ENCODE measurements around the gene EXD1. TPM values are rescaled to one million over a fixed set of nuclear protein-coding genes. Genes with fewer than 3 reads are reported as not detected.

Gene EXD1
- total and polyA plus RNA-seq, 2 of the 13 experiments (the other 11 are each of a cell fraction or from before 2014, with no cell fraction given), result not detected

- TF ChIP-seq SNAI1 (CRISPR knock-in tag; IDR thresholded peaks at IDR 0.05; ENCODE audit: borderline replicate concordance) (peak; percentile 82; the same call in 1 of the 2 replicates), KDM4B (CRISPR knock-in tag; IDR thresholded peaks at IDR 0.05) (no peak; the same call in 1 of the 2 replicates), ZSCAN29 (CRISPR knock-in tag; conservative IDR thresholded peaks at IDR 0.05) (peak; percentile 72), MAF1 (CRISPR knock-in tag; IDR thresholded peaks at IDR 0.05; ENCODE audit: borderline replicate concordance) (peak; percentile 22; the same call in 1 of the 2 replicates), GLMP (CRISPR knock-in tag; IDR thresholded peaks at IDR 0.05; ENCODE audit: borderline replicate concordance) (no peak), CBFB (CRISPR knock-in tag; IDR thresholded peaks at IDR 0.05) (no peak; the same call in 1 of the 2 replicates), SP4 (CRISPR knock-in tag; IDR thresholded peaks at IDR 0.05) (peak; percentile 76), ZFYVE20 (CRISPR knock-in tag; IDR thresholded peaks at IDR 0.05; ENCODE audit: borderline replicate concordance, low read depth) (0 out of 2 replicates have a peak, but pooled peaks have one; percentile 78), HIC2 (CRISPR knock-in tag; IDR thresholded peaks at IDR 0.05; ENCODE audit: low read depth) (peak; percentile 15; the same call in 1 of the 2 replicates), IKZF1 (IDR thresholded peaks at IDR 0.05) (no peak), HDAC6 (IDR thresholded peaks at IDR 0.05; ENCODE audit: low read depth, low read length) (no peak), REL (CRISPR knock-in tag; conservative IDR thresholded peaks at IDR 0.05) (peak; percentile 71; the same call in 1 of the 2 replicates), ZNF839 (CRISPR knock-in tag; IDR thresholded peaks at IDR 0.05; ENCODE audit: borderline replicate concordance) (no peak), SALL1 (CRISPR knock-in tag; IDR thresholded peaks at IDR 0.05) (peak; percentile 92), SIX1 (CRISPR knock-in tag; IDR thresholded peaks at IDR 0.05; ENCODE audit: borderline replicate concordance) (peak; percentile 23; the same call in 1 of the 2 replicates), TRIM24 (CRISPR knock-in tag; IDR thresholded peaks at IDR 0.05) (no peak; the same call in 1 of the 2 replicates), NR2F1 (CRISPR knock-in tag; IDR thresholded peaks at IDR 0.05) (peak; percentile 65 to 72), ZNF670 (CRISPR knock-in tag; IDR thresholded peaks at IDR 0.05; ENCODE audit: borderline replicate concordance) (peak; percentile 93)
- TF ChIP-seq, protein P1, sequence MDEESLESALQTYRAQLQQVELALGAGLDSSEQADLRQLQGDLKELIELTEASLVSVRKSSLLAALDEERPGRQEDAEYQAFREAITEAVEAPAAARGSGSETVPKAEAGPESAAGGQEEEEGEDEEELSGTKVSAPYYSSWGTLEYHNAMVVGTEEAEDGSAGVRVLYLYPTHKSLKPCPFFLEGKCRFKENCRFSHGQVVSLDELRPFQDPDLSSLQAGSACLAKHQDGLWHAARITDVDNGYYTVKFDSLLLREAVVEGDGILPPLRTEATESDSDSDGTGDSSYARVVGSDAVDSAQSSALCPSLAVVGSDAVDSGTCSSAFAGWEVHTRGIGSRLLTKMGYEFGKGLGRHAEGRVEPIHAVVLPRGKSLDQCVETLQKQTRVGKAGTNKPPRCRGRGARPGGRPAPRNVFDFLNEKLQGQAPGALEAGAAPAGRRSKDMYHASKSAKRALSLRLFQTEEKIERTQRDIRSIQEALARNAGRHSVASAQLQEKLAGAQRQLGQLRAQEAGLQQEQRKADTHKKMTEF (CRISPR knock-in tag; IDR thresholded peaks at IDR 0.05), result peak; percentile 97
- TF ChIP-seq, protein P2, sequence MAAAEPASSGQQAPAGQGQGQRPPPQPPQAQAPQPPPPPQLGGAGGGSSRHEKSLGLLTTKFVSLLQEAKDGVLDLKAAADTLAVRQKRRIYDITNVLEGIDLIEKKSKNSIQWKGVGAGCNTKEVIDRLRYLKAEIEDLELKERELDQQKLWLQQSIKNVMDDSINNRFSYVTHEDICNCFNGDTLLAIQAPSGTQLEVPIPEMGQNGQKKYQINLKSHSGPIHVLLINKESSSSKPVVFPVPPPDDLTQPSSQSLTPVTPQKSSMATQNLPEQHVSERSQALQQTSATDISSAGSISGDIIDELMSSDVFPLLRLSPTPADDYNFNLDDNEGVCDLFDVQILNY (CRISPR knock-in tag; conservative IDR thresholded peaks at IDR 0.05), result no peak; the same call in 1 of the 2 replicates
- TF ChIP-seq, protein P3, sequence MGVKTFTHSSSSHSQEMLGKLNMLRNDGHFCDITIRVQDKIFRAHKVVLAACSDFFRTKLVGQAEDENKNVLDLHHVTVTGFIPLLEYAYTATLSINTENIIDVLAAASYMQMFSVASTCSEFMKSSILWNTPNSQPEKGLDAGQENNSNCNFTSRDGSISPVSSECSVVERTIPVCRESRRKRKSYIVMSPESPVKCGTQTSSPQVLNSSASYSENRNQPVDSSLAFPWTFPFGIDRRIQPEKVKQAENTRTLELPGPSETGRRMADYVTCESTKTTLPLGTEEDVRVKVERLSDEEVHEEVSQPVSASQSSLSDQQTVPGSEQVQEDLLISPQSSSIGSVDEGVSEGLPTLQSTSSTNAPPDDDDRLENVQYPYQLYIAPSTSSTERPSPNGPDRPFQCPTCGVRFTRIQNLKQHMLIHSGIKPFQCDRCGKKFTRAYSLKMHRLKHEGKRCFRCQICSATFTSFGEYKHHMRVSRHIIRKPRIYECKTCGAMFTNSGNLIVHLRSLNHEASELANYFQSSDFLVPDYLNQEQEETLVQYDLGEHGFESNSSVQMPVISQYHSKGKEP (CRISPR knock-in tag; IDR thresholded peaks at IDR 0.05), result peak; percentile 79; the same call in 1 of the 2 replicates
Observed at GRCh38 chr15:41230650-41231421, at the start of gene EXD1, which contains the start of gene CHP1 (continued).

Data from HepG2 (cell line).